ENCODE data around the gene STK10.

The STK10 gene

GRCh38 chr5:172142709-172143215 is 45.3 kb downstream of the STK10 start:
- no peak for DNase-seq

- no peak for DNase-seq
Observed at GRCh38 chr5:172141949-172142319, 46.1 kb downstream of the STK10 start.

- no peak for DNase-seq
Observed at GRCh38 chr5:172140866-172141265, 47.2 kb downstream of the STK10 start.

- DNase-seq, result no peak
Observed at GRCh38 chr5:172140120-172140519, 47.9 kb downstream of the STK10 start.

GRCh38 chr5:172137046-172137445 is 51.0 kb downstream of the STK10 start:
- no peak for DNase-seq

- peak; percentile 36 to 85 for DNase-seq
Observed at GRCh38 chr5:172133359-172134029, 54.5 kb downstream of the STK10 start.

- DNase-seq, result no peak
Observed at GRCh38 chr5:172131690-172132089, 56.3 kb downstream of the STK10 start.

- DNase-seq, result peak in 1 of 2 donors; percentile 62
Observed at GRCh38 chr5:172129256-172129910, 58.6 kb downstream of the STK10 start.

- no peak for DNase-seq
Observed at GRCh38 chr5:172127581-172127980, 60.4 kb downstream of the STK10 start.

GRCh38 chr5:172123269-172123692 is 64.7 kb downstream of the STK10 start:
- DNase-seq, result no peak

- no peak for DNase-seq
Observed at GRCh38 chr5:172119921-172120688, 67.9 kb downstream of the STK10 start.

- DNase-seq, result no peak
Observed at GRCh38 chr5:172118891-172119290, 69.1 kb downstream of the STK10 start.

- no peak for DNase-seq
Observed at GRCh38 chr5:172117977-172118701, 69.9 kb downstream of the STK10 start.

- peak; percentile 50 to 62 for DNase-seq
Observed at GRCh38 chr5:172115541-172115982, 72.5 kb downstream of the STK10 start.

- DNase-seq, result peak; percentile 87 to 90
Observed at GRCh38 chr5:172114875-172115422, 73.1 kb downstream of the STK10 start.

GRCh38 chr5:172113036-172113435 is 75.0 kb downstream of the STK10 start:
- DNase-seq, result peak; percentile 83 to 88

GRCh38 chr5:172111852-172112225 is 76.2 kb downstream of the STK10 start:
- no peak for DNase-seq

- DNase-seq, result peak; percentile 79 to 91
Observed at GRCh38 chr5:172110921-172111851, 76.8 kb downstream of the STK10 start.

GRCh38 chr5:172110260-172110815 is 77.7 kb downstream of the STK10 start:
- DNase-seq, result no peak

GRCh38 chr5:172109749-172110148 is 78.3 kb downstream of the STK10 start:
- no peak for DNase-seq

GRCh38 chr5:172107571-172107970 is 80.5 kb downstream of the STK10 start:
- no peak for DNase-seq
